ENCODE data around the gene SPEF2. TPM values are rescaled to one million over a fixed set of nuclear protein-coding genes. Genes with fewer than 3 reads are reported as not detected.

SPEF2 gene
- total and polyA plus RNA-seq, 10 of the 15 experiments (the other 5 are each of a cell fraction or from before 2014, with no cell fraction given), result 0.03 to 2.0 (median 0.07) TPM; not detected in 3

- Histone ChIP-seq H4K20me1 (ENCODE audit: control insufficient read depth, insufficient read depth) (no peaks in the 10 kb centered on the region), H3K36me3 (ENCODE audit: control insufficient read depth in 2 of 2, insufficient read depth in 2 of 2, low read length in 1 of 2) (no peaks in the 10 kb centered on the region), H3K4me3 (no peak overlapping the region), H3K79me2 (ENCODE audit: control insufficient read depth, insufficient read depth, low read length) (no peaks in the 10 kb centered on the region), H3K27me3 (replicated peaks in 1 of 2; ENCODE audit: control insufficient read depth in 2 of 2, insufficient read depth in 2 of 2, low read length in 1 of 2) (no peaks in the 10 kb centered on the region), H3K4me1 (ENCODE audit: control insufficient read depth, insufficient read depth, low read length) (no peaks in the 10 kb centered on the region), H3K9ac (ENCODE audit: control insufficient read depth, insufficient read depth, low read length) (no peak overlapping the region), H3K27ac (ENCODE audit: control insufficient read depth, insufficient read depth) (no peak overlapping the region), H3K4me2 (ENCODE audit: control insufficient read depth, insufficient read depth) (no peak overlapping the region), H2AFZ (ENCODE audit: control insufficient read depth, low read depth, low read length) (no peak overlapping the region), H3K9me3 (replicated peaks; ENCODE audit: control insufficient read depth, insufficient read depth, low read length) (no peaks in the 10 kb centered on the region)
- intact Hi-C loops (cut with micrococcal nuclease; ENCODE audit: unreplicated experiment), result no loop called here
- FAIRE-seq (no peak), DNase-seq (ENCODE audit: low read depth, low spot score) (no peak), ATAC-seq (no peak)
- 86% methylated on average over 1 of the region's 1 CpG for WGBS (ENCODE audit: insufficient coverage, insufficient replicate concordance, low lambda C conversion rate, missing lambda C conversion rate)
- ChIA-PET POLR2A (interaction anchor here (0.7 to 0.8 kb wide), 2 partner anchors 120 to 192 kb away, joined by 3 read pairs; no protein-coding TSS in a partner anchor), RAD21 (ENCODE audit: unreplicated experiment) (no interaction called here), SMC1A (ENCODE audit: uncharacterized antibody, unreplicated experiment) (no interaction called here), CTCF (interaction anchor here (8.1 kb wide), 1 partner anchor 280 kb away, joined by 192 read pairs; no protein-coding TSS in a partner anchor)
- in situ Hi-C loops (cut with MboI), result no loop called here
- TF ChIP-seq MEF2B (IDR thresholded peaks at IDR 0.05; ENCODE audit: partially characterized antibody, poor library complexity, severe bottlenecking) (peak; percentile 16), BHLHE40 (IDR thresholded peaks at IDR 0.05; ENCODE audit: borderline replicate concordance in 1 of 2, low read depth in 2 of 2, low read length in 1 of 2) (no peak)
- BruUV-seq (replicated peaks), result no TSS peak
Observed at GRCh38 chr5:35647128-35647527, 29.5 kb downstream of the SPEF2 start.

- ChIA-PET SMC1A (ENCODE audit: uncharacterized antibody, unreplicated experiment) (no interaction called here), POLR2A (interaction anchor here (0.8 kb wide), 1 partner anchor 191 kb away, joined by 3 read pairs; no protein-coding TSS in a partner anchor), CTCF (interaction anchor here (8.1 kb wide), 1 partner anchor 279 kb away, joined by 192 read pairs; no protein-coding TSS in a partner anchor), RAD21 (ENCODE audit: unreplicated experiment) (no interaction called here)
- H3K9ac ChIP-seq (ENCODE audit: control insufficient read depth, insufficient read depth, low read length), result no peak overlapping the region
- no peaks in the 10 kb centered on the region for H3K9me3 ChIP-seq (replicated peaks; ENCODE audit: control insufficient read depth, insufficient read depth, low read length)
- in situ Hi-C loops (cut with MboI) (no loop called here), intact Hi-C loops (cut with micrococcal nuclease; ENCODE audit: unreplicated experiment) (no loop called here)
- no TSS peak for BruUV-seq (replicated peaks)
- no peaks in the 10 kb centered on the region for H4K20me1 ChIP-seq (ENCODE audit: control insufficient read depth, insufficient read depth)
- H3K27ac ChIP-seq (ENCODE audit: control insufficient read depth, insufficient read depth), result no peak overlapping the region
- H2AFZ ChIP-seq (ENCODE audit: control insufficient read depth, low read depth, low read length), result no peak overlapping the region
- no peaks in the 10 kb centered on the region for H3K36me3 ChIP-seq (ENCODE audit: control insufficient read depth in 2 of 2, insufficient read depth in 2 of 2, low read length in 1 of 2)
- H3K4me3 ChIP-seq, result no peak overlapping the region
- no peaks in the 10 kb centered on the region for H3K4me1 ChIP-seq (ENCODE audit: control insufficient read depth, insufficient read depth, low read length)
- FAIRE-seq (no peak), ATAC-seq (no peak), DNase-seq (ENCODE audit: low read depth, low spot score) (no peak)
- no peak overlapping the region for H3K4me2 ChIP-seq (ENCODE audit: control insufficient read depth, insufficient read depth)
- H3K27me3 ChIP-seq (replicated peaks in 1 of 2; ENCODE audit: control insufficient read depth in 2 of 2, insufficient read depth in 2 of 2, low read length in 1 of 2), result no peaks in the 10 kb centered on the region
- H3K79me2 ChIP-seq (ENCODE audit: control insufficient read depth, insufficient read depth, low read length), result no peaks in the 10 kb centered on the region
- WGBS (ENCODE audit: insufficient coverage, insufficient replicate concordance, low lambda C conversion rate, missing lambda C conversion rate), result 0% methylated on average over 1 of the region's 1 CpG
- no peak for TF ChIP-seq IRF3 (IDR thresholded peaks at IDR 0.05)
- TF ChIP-seq RCOR1 (conservative IDR thresholded peaks at IDR 0.05; ENCODE audit: low read depth, low read length), result no peak
- TF ChIP-seq PBX3 (IDR thresholded peaks at IDR 0.05; ENCODE audit: insufficient replicate concordance, low read depth, low read length), result no peak
- TF ChIP-seq NR2C2 (IDR thresholded peaks at IDR 0.05; ENCODE audit: borderline replicate concordance, control insufficient read depth, insufficient read length, low read depth), result no peak
- TF ChIP-seq MYC (IDR thresholded peaks at IDR 0.05; ENCODE audit: insufficient read depth, insufficient read length, insufficient replicate concordance, low read length, severe bottlenecking), result no peak
- TF ChIP-seq MTA2 (IDR thresholded peaks at IDR 0.05; ENCODE audit: low read depth), result no peak
- no peak for TF ChIP-seq NKRF (conservative IDR thresholded peaks at IDR 0.05)
- TF ChIP-seq MEF2A (IDR thresholded peaks at IDR 0.05; ENCODE audit: insufficient read depth, low read depth, low read length), result no peak
- TF ChIP-seq NFYB (IDR thresholded peaks at IDR 0.05; ENCODE audit: insufficient read depth, low read depth, low read length), result no peak
- no peak for TF ChIP-seq NBN (IDR thresholded peaks at IDR 0.05)
Observed at GRCh38 chr5:35647712-35648111, 30.0 kb downstream of the SPEF2 start.
